HuH-7 (cell line): ENCODE results near the gene USO1.
"Not testable (repeated sequence)": the region's sequence is repeated elsewhere in the genome, so short reads cannot be mapped to it uniquely, and the experiment has no call there.

Experiments
- DNase-seq: peaks from one replicate; pipeline ENCODE4 v3.0.0; 2011; ENCODE audit warnings: low spot score

USO1 gene

GRCh38 chr4:75724066-75724866, at the start of gene USO1:
Gene USO1, plus strand, starts transcription at chr4:75724577. Its CDS starts 243 bp downstream, at chr4:75724820.
- DNase-seq: peak; percentile 82

GRCh38 chr4:75675004-75675531, 49.3 kb upstream of the USO1 start:
- no peak for DNase-seq

GRCh38 chr4:75678473-75678872, 45.9 kb upstream of the USO1 start:
- no peak for DNase-seq

GRCh38 chr4:75678965-75679364, 45.4 kb upstream of the USO1 start:
- no peak for DNase-seq

GRCh38 chr4:75679876-75680575, 44.4 kb upstream of the USO1 start:
- no peak for DNase-seq

GRCh38 chr4:75683482-75684155, 40.8 kb upstream of the USO1 start:
- no peak for DNase-seq

GRCh38 chr4:75685546-75686189, 38.7 kb upstream of the USO1 start:
- DNase-seq: no peak

GRCh38 chr4:75686346-75686745, 38.0 kb upstream of the USO1 start:
- no peak for DNase-seq

- not testable (repeated sequence) for DNase-seq
These were observed 37.3 kb upstream of the USO1 start for GRCh38 chr4:75687125-75687524.

- not testable (repeated sequence) for DNase-seq
These were observed 32.3 kb upstream of the USO1 start for GRCh38 chr4:75692066-75692465.

- no peak for DNase-seq
These were observed 28.3 kb upstream of the USO1 start for GRCh38 chr4:75696071-75696470.

GRCh38 chr4:75696581-75696980, 27.8 kb upstream of the USO1 start:
- no peak for DNase-seq

- DNase-seq: no peak
These were observed 26.0 kb upstream of the USO1 start for GRCh38 chr4:75698162-75698962.

GRCh38 chr4:75698963-75699228, 25.5 kb upstream of the USO1 start:
- no peak for DNase-seq

GRCh38 chr4:75699299-75699698, 25.1 kb upstream of the USO1 start:
- no peak for DNase-seq

GRCh38 chr4:75702919-75703411, 21.4 kb upstream of the USO1 start:
- DNase-seq: no peak

GRCh38 chr4:75705198-75705977, 19.0 kb upstream of the USO1 start:
- no peak for DNase-seq

GRCh38 chr4:75708218-75708691, 16.1 kb upstream of the USO1 start:
- DNase-seq: no peak

- DNase-seq: no peak
These were observed 14.1 kb upstream of the USO1 start for GRCh38 chr4:75710246-75710645.

- no peak for DNase-seq
These were observed 10.4 kb upstream of the USO1 start for GRCh38 chr4:75714011-75714410.
